HL-60 (cell line): Measurements from ENCODE around the gene CAMK1D.

Experiments used
- CTCF ChIP-seq: IDR thresholded peaks from one replicate; pipeline ENCODE4 v1.5.1; 2011; ENCODE audit warnings: low read length, control low read depth, inconsistent platforms; ENCODE audit not compliant: insufficient read depth
- POLR2AphosphoS5 ChIP-seq: IDR thresholded peaks from 2 replicates; pipeline ENCODE4 v1.6.1; 2012; ENCODE audit warnings: low read depth
- TF ChIP-seq, protein P1 (sequence below): IDR thresholded peaks from 2 replicates; pipeline ENCODE4 v1.6.1; 2012; ENCODE audit warnings: low read depth; ENCODE audit not compliant: insufficient replicate concordance

DNA sequence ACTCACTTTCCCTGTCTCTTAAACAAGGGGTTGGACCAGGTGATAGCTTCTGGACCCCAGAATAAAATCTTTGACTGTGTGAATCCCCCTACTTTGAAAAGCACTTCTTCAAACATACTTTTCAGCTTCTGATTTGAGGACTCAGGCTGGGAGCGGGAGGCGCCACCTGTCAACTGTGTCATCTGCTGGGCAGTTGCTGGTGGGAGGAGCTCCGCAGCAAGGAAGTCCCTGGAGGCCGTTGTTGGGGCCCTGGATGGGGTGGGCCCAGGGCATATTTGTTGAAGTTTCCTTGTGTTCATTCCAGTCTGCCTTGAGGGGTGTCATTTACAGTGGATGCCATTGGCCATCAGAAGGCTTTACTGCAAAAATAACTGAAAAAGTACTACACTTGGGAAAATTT is 454.4 kb downstream of the CAMK1D start:
- TF ChIP-seq POLR2AphosphoS5 (no peak), CTCF (no peak)
- TF ChIP-seq, protein P1, sequence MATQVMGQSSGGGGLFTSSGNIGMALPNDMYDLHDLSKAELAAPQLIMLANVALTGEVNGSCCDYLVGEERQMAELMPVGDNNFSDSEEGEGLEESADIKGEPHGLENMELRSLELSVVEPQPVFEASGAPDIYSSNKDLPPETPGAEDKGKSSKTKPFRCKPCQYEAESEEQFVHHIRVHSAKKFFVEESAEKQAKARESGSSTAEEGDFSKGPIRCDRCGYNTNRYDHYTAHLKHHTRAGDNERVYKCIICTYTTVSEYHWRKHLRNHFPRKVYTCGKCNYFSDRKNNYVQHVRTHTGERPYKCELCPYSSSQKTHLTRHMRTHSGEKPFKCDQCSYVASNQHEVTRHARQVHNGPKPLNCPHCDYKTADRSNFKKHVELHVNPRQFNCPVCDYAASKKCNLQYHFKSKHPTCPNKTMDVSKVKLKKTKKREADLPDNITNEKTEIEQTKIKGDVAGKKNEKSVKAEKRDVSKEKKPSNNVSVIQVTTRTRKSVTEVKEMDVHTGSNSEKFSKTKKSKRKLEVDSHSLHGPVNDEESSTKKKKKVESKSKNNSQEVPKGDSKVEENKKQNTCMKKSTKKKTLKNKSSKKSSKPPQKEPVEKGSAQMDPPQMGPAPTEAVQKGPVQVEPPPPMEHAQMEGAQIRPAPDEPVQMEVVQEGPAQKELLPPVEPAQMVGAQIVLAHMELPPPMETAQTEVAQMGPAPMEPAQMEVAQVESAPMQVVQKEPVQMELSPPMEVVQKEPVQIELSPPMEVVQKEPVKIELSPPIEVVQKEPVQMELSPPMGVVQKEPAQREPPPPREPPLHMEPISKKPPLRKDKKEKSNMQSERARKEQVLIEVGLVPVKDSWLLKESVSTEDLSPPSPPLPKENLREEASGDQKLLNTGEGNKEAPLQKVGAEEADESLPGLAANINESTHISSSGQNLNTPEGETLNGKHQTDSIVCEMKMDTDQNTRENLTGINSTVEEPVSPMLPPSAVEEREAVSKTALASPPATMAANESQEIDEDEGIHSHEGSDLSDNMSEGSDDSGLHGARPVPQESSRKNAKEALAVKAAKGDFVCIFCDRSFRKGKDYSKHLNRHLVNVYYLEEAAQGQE: no peak
